ENCODE data around the gene MEIS1. TPM values are rescaled to one million over a fixed set of nuclear protein-coding genes. Genes with fewer than 3 reads are reported as not detected.

Gene MEIS1
- total RNA-seq, 1 experiment from 2014 or later = 9.1 TPM

GRCh38 chr2:66547118-66547517 is 112.2 kb downstream of the MEIS1 start:
- intact Hi-C loops (cut with micrococcal nuclease; ENCODE audit: unreplicated experiment) = no loop called here
- Histone ChIP-seq H3K4me1 (replicated peaks; ENCODE audit: insufficient read depth) (peaks cover 9% of the 10 kb centered on the region), H3K9me2 (ENCODE audit: insufficient read depth) (no peaks in the 10 kb centered on the region), H3K79me2 (ENCODE audit: low read depth) (no peaks in the 10 kb centered on the region), H3K4me3 (no peak overlapping the region), H3K27me3 (ENCODE audit: insufficient read depth, low read depth) (no peaks in the 10 kb centered on the region), H3K9me3 (ENCODE audit: insufficient read depth, low read depth) (no peaks in the 10 kb centered on the region), H3K36me3 (ENCODE audit: low read depth) (no peaks in the 10 kb centered on the region), H3K4me2 (no peak overlapping the region), H3K27ac (no peak overlapping the region), H4K20me1 (ENCODE audit: insufficient read depth) (no peaks in the 10 kb centered on the region), H3F3A (ENCODE audit: insufficient read depth, low read depth) (no peaks in the 10 kb centered on the region), H2AFZ (no peak overlapping the region)
- TF ChIP-seq EZH2 (IDR thresholded peaks at IDR 0.05; ENCODE audit: low read depth) (no peak), CTCF (conservative IDR thresholded peaks at IDR 0.05) (no peak)
- CTCF ChIA-PET = interaction anchor here (0.6 kb wide), 1 partner anchor 906 kb away, joined by 9 read pairs; no protein-coding TSS in a partner anchor
- no TSS peak for BruUV-seq (replicated peaks)
- DNase-seq = no peak
- POLR2A ChIA-PET (ENCODE audit: unreplicated experiment) = no interaction called here

GRCh38 chr2:66547887-66548286 is 113.0 kb downstream of the MEIS1 start:
- Histone ChIP-seq H4K20me1 (ENCODE audit: insufficient read depth) (no peaks in the 10 kb centered on the region), H3K4me1 (replicated peaks; ENCODE audit: insufficient read depth) (peaks cover 10% of the 10 kb centered on the region), H3K4me2 (no peak overlapping the region), H3K9me2 (ENCODE audit: insufficient read depth) (no peaks in the 10 kb centered on the region), H3K27me3 (ENCODE audit: insufficient read depth, low read depth) (no peaks in the 10 kb centered on the region), H3K79me2 (ENCODE audit: low read depth) (no peaks in the 10 kb centered on the region), H3K9me3 (ENCODE audit: insufficient read depth, low read depth) (no peaks in the 10 kb centered on the region), H3F3A (ENCODE audit: insufficient read depth, low read depth) (no peaks in the 10 kb centered on the region), H3K4me3 (no peak overlapping the region), H3K36me3 (ENCODE audit: low read depth) (no peaks in the 10 kb centered on the region), H2AFZ (no peak overlapping the region), H3K27ac (no peak overlapping the region)
- POLR2A ChIA-PET (ENCODE audit: unreplicated experiment) = no interaction called here
- no peak for DNase-seq
- intact Hi-C loops (cut with micrococcal nuclease; ENCODE audit: unreplicated experiment) = no loop called here
- CTCF ChIA-PET = no interaction called here
- TF ChIP-seq CTCF (conservative IDR thresholded peaks at IDR 0.05) = no peak
- no peak for TF ChIP-seq EZH2 (IDR thresholded peaks at IDR 0.05; ENCODE audit: low read depth)
- no TSS peak for BruUV-seq (replicated peaks)

- intact Hi-C loops (cut with micrococcal nuclease; ENCODE audit: unreplicated experiment) = no loop called here
- Histone ChIP-seq H3K36me3 (ENCODE audit: low read depth) (no peaks in the 10 kb centered on the region), H3K9me2 (ENCODE audit: insufficient read depth) (no peaks in the 10 kb centered on the region), H3K4me2 (no peak overlapping the region), H4K20me1 (ENCODE audit: insufficient read depth) (no peaks in the 10 kb centered on the region), H3F3A (ENCODE audit: insufficient read depth, low read depth) (no peaks in the 10 kb centered on the region), H3K4me3 (no peak overlapping the region), H3K27ac (no peak overlapping the region), H3K27me3 (ENCODE audit: insufficient read depth, low read depth) (no peaks in the 10 kb centered on the region), H3K4me1 (replicated peaks; ENCODE audit: insufficient read depth) (peaks cover 15% of the 10 kb centered on the region), H3K9me3 (ENCODE audit: insufficient read depth, low read depth) (no peaks in the 10 kb centered on the region), H2AFZ (no peak overlapping the region), H3K79me2 (ENCODE audit: low read depth) (no peaks in the 10 kb centered on the region)
- TF ChIP-seq CTCF (conservative IDR thresholded peaks at IDR 0.05) (no peak), EZH2 (IDR thresholded peaks at IDR 0.05; ENCODE audit: low read depth) (no peak)
- BruUV-seq (replicated peaks) = no TSS peak
- CTCF ChIA-PET = no interaction called here
- no peak for DNase-seq
- POLR2A ChIA-PET (ENCODE audit: unreplicated experiment) = no interaction called here
Measured at GRCh38 chr2:66548422-66548821, 113.5 kb downstream of the MEIS1 start.
